ENCODE measurements around the gene PKIB. TPM values are rescaled to one million over a fixed set of nuclear protein-coding genes. Genes with fewer than 3 reads are reported as not detected.

Gene PKIB
- polyA plus RNA-seq, 1 donor (not counting 4 experiments of a cell fraction or from before 2014, with no cell fraction given), result 8.7 TPM

DNA sequence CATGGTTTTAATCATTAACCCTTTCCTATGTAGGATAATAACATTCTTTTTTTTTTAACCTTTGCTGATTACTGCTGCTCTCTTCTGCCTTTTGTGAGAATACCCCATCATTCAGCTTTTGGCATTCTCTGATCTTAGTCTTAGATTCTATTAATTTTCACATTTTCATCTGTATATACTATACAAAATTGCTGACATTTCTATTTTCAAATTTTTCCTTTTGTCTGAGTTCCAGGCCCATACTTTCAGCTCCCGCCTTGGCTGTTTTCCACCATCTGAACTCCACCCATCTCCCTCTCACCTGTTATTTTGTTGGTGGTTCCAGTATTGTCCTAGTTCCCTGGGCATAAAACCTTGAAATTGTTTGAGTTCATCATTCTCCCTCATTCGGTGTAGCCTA is 59.2 kb downstream of the PKIB start:
- no peak for FAIRE-seq
- H3K79me2 ChIP-seq (ENCODE audit: control insufficient read depth, insufficient read depth, low read length), result no peaks in the 10 kb centered on the region
- H3K4me3 ChIP-seq (ENCODE audit: control insufficient read depth in 2 of 3, extremely low read depth in 1 of 3, insufficient read depth in 2 of 3, low read depth in 1 of 3, low read length in 3 of 3), result no peak overlapping the region
- no peak overlapping the region for H3K27ac ChIP-seq (ENCODE audit: control insufficient read depth, insufficient read depth, low read length)
- H3K9ac ChIP-seq (ENCODE audit: control insufficient read depth, extremely low read depth, insufficient read depth, low read length), result no peak overlapping the region
- no peak overlapping the region for H3K4me2 ChIP-seq (ENCODE audit: control insufficient read depth, extremely low read depth, insufficient read depth, low read depth, low read length)
- H3K4me1 ChIP-seq (ENCODE audit: control insufficient read depth, extremely low read depth, insufficient read depth, low read length), result peaks cover 6% of the 10 kb centered on the region
- no peaks in the 10 kb centered on the region for H3K27me3 ChIP-seq (ENCODE audit: control insufficient read depth, extremely low read depth, insufficient read depth, low read length)
- TF ChIP-seq, protein P1, sequence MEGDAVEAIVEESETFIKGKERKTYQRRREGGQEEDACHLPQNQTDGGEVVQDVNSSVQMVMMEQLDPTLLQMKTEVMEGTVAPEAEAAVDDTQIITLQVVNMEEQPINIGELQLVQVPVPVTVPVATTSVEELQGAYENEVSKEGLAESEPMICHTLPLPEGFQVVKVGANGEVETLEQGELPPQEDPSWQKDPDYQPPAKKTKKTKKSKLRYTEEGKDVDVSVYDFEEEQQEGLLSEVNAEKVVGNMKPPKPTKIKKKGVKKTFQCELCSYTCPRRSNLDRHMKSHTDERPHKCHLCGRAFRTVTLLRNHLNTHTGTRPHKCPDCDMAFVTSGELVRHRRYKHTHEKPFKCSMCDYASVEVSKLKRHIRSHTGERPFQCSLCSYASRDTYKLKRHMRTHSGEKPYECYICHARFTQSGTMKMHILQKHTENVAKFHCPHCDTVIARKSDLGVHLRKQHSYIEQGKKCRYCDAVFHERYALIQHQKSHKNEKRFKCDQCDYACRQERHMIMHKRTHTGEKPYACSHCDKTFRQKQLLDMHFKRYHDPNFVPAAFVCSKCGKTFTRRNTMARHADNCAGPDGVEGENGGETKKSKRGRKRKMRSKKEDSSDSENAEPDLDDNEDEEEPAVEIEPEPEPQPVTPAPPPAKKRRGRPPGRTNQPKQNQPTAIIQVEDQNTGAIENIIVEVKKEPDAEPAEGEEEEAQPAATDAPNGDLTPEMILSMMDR (optimal IDR thresholded peaks at IDR 0.05 in 1 of 3, IDR thresholded peaks at IDR 0.05 in 1 of 3, conservative IDR thresholded peaks at IDR 0.05 in 1 of 3; ENCODE audit: extremely low read depth in 1 of 3, insufficient read depth in 2 of 3, low read length in 3 of 3), result no peak
- no peak for TF ChIP-seq EZH2 (IDR thresholded peaks at IDR 0.05; ENCODE audit: low read length)
- no peaks in the 10 kb centered on the region for H3K9me1 ChIP-seq (ENCODE audit: control insufficient read depth, extremely low read depth, insufficient read depth, low read length)
- H3K36me3 ChIP-seq (ENCODE audit: control insufficient read depth in 2 of 2, extremely low read depth in 1 of 2, insufficient read depth in 2 of 2, low read length in 2 of 2), result no peaks in the 10 kb centered on the region
- dilution Hi-C loops (cut with MboI; ENCODE audit: extremely low pct_ligation_motif_present, low sequenced_read_pairs), result no loop called here
- DNase-seq (ENCODE audit: low read depth, low spot score), result no peak
- no peak overlapping the region for H2AFZ ChIP-seq (ENCODE audit: control insufficient read depth, low read length)
- no peaks in the 10 kb centered on the region for H4K20me1 ChIP-seq (ENCODE audit: control insufficient read depth, extremely low read depth, insufficient read depth, low read length)
- H3K9me3 ChIP-seq (ENCODE audit: control insufficient read depth, low read depth, low read length), result no peaks in the 10 kb centered on the region

DNA sequence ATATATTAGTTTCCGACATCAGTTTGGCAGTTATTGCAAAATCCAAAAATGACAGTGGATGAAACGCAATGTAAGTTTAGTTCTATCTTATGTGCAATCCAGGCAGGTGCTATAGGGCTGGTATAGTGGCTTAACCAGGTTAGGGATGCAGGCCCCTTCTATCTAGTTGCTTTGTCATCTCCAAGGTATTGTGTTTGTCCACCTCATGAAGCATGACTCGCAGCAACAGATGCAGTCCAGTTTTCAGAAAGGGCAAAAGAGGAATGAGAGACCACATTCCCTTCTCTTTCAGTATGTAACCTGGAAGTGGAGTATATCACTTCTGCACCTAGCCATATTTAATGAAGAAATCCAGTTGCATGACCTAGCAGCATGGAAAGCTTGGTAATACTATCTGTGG is 59.7 kb downstream of the PKIB start:
- no peak overlapping the region for H2AFZ ChIP-seq (ENCODE audit: control insufficient read depth, low read length)
- TF ChIP-seq, protein P1 (optimal IDR thresholded peaks at IDR 0.05 in 1 of 3, IDR thresholded peaks at IDR 0.05 in 1 of 3, conservative IDR thresholded peaks at IDR 0.05 in 1 of 3; ENCODE audit: extremely low read depth in 1 of 3, insufficient read depth in 2 of 3, low read length in 3 of 3), result no peak
- TF ChIP-seq EZH2 (IDR thresholded peaks at IDR 0.05; ENCODE audit: low read length), result no peak
- no peaks in the 10 kb centered on the region for H3K27me3 ChIP-seq (ENCODE audit: control insufficient read depth, extremely low read depth, insufficient read depth, low read length)
- H3K4me1 ChIP-seq (ENCODE audit: control insufficient read depth, extremely low read depth, insufficient read depth, low read length), result peaks cover 6% of the 10 kb centered on the region
- no peak overlapping the region for H3K9ac ChIP-seq (ENCODE audit: control insufficient read depth, extremely low read depth, insufficient read depth, low read length)
- dilution Hi-C loops (cut with MboI; ENCODE audit: extremely low pct_ligation_motif_present, low sequenced_read_pairs), result no loop called here
- no peaks in the 10 kb centered on the region for H3K36me3 ChIP-seq (ENCODE audit: control insufficient read depth in 2 of 2, extremely low read depth in 1 of 2, insufficient read depth in 2 of 2, low read length in 2 of 2)
- H3K4me2 ChIP-seq (ENCODE audit: control insufficient read depth, extremely low read depth, insufficient read depth, low read depth, low read length), result no peak overlapping the region
- H3K9me1 ChIP-seq (ENCODE audit: control insufficient read depth, extremely low read depth, insufficient read depth, low read length), result no peaks in the 10 kb centered on the region
- no peak overlapping the region for H3K27ac ChIP-seq (ENCODE audit: control insufficient read depth, insufficient read depth, low read length)
- no peaks in the 10 kb centered on the region for H3K79me2 ChIP-seq (ENCODE audit: control insufficient read depth, insufficient read depth, low read length)
- H3K4me3 ChIP-seq (ENCODE audit: control insufficient read depth in 2 of 3, extremely low read depth in 1 of 3, insufficient read depth in 2 of 3, low read depth in 1 of 3, low read length in 3 of 3), result no peak overlapping the region
- DNase-seq (ENCODE audit: low read depth, low spot score) (no peak), FAIRE-seq (no peak)
- no peaks in the 10 kb centered on the region for H4K20me1 ChIP-seq (ENCODE audit: control insufficient read depth, extremely low read depth, insufficient read depth, low read length)
- no peaks in the 10 kb centered on the region for H3K9me3 ChIP-seq (ENCODE audit: control insufficient read depth, low read depth, low read length)
